Mesenchymal stem cell (in vitro differentiated cells and primary cell): Measurements from ENCODE around the gene SYT15.
"Not testable (repeated sequence)": the region's sequence is repeated elsewhere in the genome, so short reads cannot be mapped to it uniquely, and the experiment has no call there.

ENCODE experiments used
- DNase-seq: peaks from one replicate; pipeline ENCODE4 v3.0.0-alpha.2; 2013
- H2AFZ ChIP-seq: one replicate; pipeline ENCODE4 v1.6.1; 2013; ENCODE audit warnings: low read depth, mild to moderate bottlenecking, control low read depth, inconsistent platforms, low read length, moderate library complexity
- H2AK5ac ChIP-seq: 2 replicates; pipeline ENCODE4 v1.6.1; 2013; ENCODE audit warnings: low read length, moderate library complexity, mild to moderate bottlenecking, inconsistent platforms; ENCODE audit not compliant: severe bottlenecking
- H2BK120ac ChIP-seq: one replicate; pipeline ENCODE4 v1.6.1; 2013; ENCODE audit warnings: low read depth, mild to moderate bottlenecking, inconsistent platforms, low read length, moderate library complexity
- H2BK12ac ChIP-seq, 2 experiments: one replicate each; pipeline ENCODE4 v1.6.1; 2013; ENCODE audit warnings: inconsistent platforms in 2 of 2, low read length in 2 of 2, mild to moderate bottlenecking in 2 of 2, moderate library complexity in 2 of 2, control low read depth in 1 of 2
- H2BK15ac ChIP-seq: one replicate; pipeline ENCODE4 v1.6.1; 2013; ENCODE audit warnings: mild to moderate bottlenecking, low read depth, inconsistent platforms; ENCODE audit not compliant: poor library complexity, severe bottlenecking
- H2BK5ac ChIP-seq: 2 replicates; pipeline ENCODE4 v1.6.1; 2013; ENCODE audit warnings: low read depth, mild to moderate bottlenecking, low read length, control low read depth, inconsistent platforms; ENCODE audit not compliant: poor library complexity, severe bottlenecking
- H3K14ac ChIP-seq, 2 experiments: one replicate each; pipeline ENCODE4 v1.6.1; 2013; ENCODE audit warnings: inconsistent platforms in 2 of 2, low read length in 2 of 2, control low read depth in 1 of 2, mild to moderate bottlenecking in 1 of 2, moderate library complexity in 1 of 2
- H3K18ac ChIP-seq, 2 experiments: one replicate each; pipeline ENCODE4 v1.6.1; 2013; ENCODE audit warnings: inconsistent platforms in 2 of 2, low read length in 2 of 2, control low read depth in 1 of 2, low read depth in 1 of 2, mild to moderate bottlenecking in 1 of 2
- H3K23ac ChIP-seq, 2 experiments: one replicate each; pipeline ENCODE4 v1.6.1; 2013; ENCODE audit warnings: inconsistent platforms in 2 of 2, low read length in 2 of 2, mild to moderate bottlenecking in 2 of 2, moderate library complexity in 2 of 2, control low read depth in 1 of 2
- H3K27ac ChIP-seq: 2 replicates; pipeline ENCODE4 v1.5.1; 2013; ENCODE audit warnings: mild to moderate bottlenecking, moderate library complexity, low read length, control low read depth, inconsistent platforms; ENCODE audit not compliant: poor library complexity, severe bottlenecking
- H3K27me3 ChIP-seq, 2 experiments: 2 replicates each; pipeline versions ENCODE4 v1.6.1 to v1.7.0; 2013; ENCODE audit warnings: low read length in 2 of 2, mild to moderate bottlenecking in 2 of 2, moderate library complexity in 2 of 2, control low read depth in 1 of 2, inconsistent platforms in 1 of 2; ENCODE audit not compliant: control insufficient read depth in 1 of 2, insufficient read depth in 1 of 2
- H3K36me3 ChIP-seq, 2 experiments: 2 replicates each; pipeline versions ENCODE4 v1.6.1 to v1.7.0; 2013; ENCODE audit warnings: low read length in 2 of 2, control low read depth in 1 of 2, inconsistent platforms in 1 of 2, low read depth in 1 of 2, mild to moderate bottlenecking in 1 of 2; ENCODE audit not compliant: insufficient read depth in 2 of 2, control insufficient read depth in 1 of 2
- H3K4ac ChIP-seq, 2 experiments: one replicate each; pipeline ENCODE4 v1.6.1; 2013; ENCODE audit warnings: inconsistent platforms in 2 of 2, low read length in 2 of 2, mild to moderate bottlenecking in 2 of 2, moderate library complexity in 2 of 2, control low read depth in 1 of 2, low read depth in 1 of 2
- H3K4me1 ChIP-seq: 2 replicates; pipeline ENCODE4 v1.6.1; 2013; ENCODE audit warnings: low read depth, low read length, control low read depth; ENCODE audit not compliant: control insufficient read depth, insufficient read depth
- H3K4me2 ChIP-seq: 2 replicates; pipeline ENCODE4 v1.6.1; 2013; ENCODE audit warnings: low read length, mild to moderate bottlenecking, inconsistent platforms; ENCODE audit not compliant: poor library complexity, severe bottlenecking
- H3K4me3 ChIP-seq, 2 experiments: 2 replicates each; pipeline versions ENCODE4 v1.5.1 to v1.7.0; 2013; ENCODE audit warnings: low read length in 2 of 2, mild to moderate bottlenecking in 2 of 2, control low read depth in 1 of 2, low read depth in 1 of 2; ENCODE audit not compliant: insufficient read depth in 1 of 2
- H3K79me1 ChIP-seq: replicated peaks from 2 replicates; pipeline ENCODE4 v1.6.1; 2013; ENCODE audit warnings: mild to moderate bottlenecking, control low read depth, low read length, inconsistent platforms; ENCODE audit not compliant: poor library complexity, severe bottlenecking
- H3K9ac ChIP-seq: 2 replicates; pipeline ENCODE4 v1.7.0; 2013; ENCODE audit warnings: mild to moderate bottlenecking, low read length, moderate library complexity
- H3K9me3 ChIP-seq: 2 replicates; pipeline ENCODE4 v1.7.0; 2013; ENCODE audit warnings: mild to moderate bottlenecking, low read length; ENCODE audit not compliant: control insufficient read depth
- H4K8ac ChIP-seq: one replicate; pipeline ENCODE4 v1.6.1; 2013; ENCODE audit warnings: inconsistent platforms, mild to moderate bottlenecking, low read length, moderate library complexity
- H4K91ac ChIP-seq: one replicate; pipeline ENCODE4 v1.6.1; 2013; ENCODE audit warnings: mild to moderate bottlenecking, low read length, inconsistent platforms
- WGBS: methylation state at CpG from one replicate; pipeline ENCODE4 v1.1.7; 2013; ENCODE audit warnings: mixed read lengths; 5-methylcytosine and 5-hydroxymethylcytosine counted together

SYT15 gene

GRCh38 chr10:46587546-46587945, 8.6 kb downstream of the SYT15 start:
- H3K23ac ChIP-seq, H3K18ac ChIP-seq, H3K79me1 ChIP-seq, H3K4me2 ChIP-seq, DNase-seq, H3K4me1 ChIP-seq, H4K8ac ChIP-seq, H2BK12ac ChIP-seq, H3K9me3 ChIP-seq, H2AFZ ChIP-seq, H4K91ac ChIP-seq, H3K4me3 ChIP-seq, H3K36me3 ChIP-seq, H2BK15ac ChIP-seq, H3K27ac ChIP-seq, H3K4ac ChIP-seq, H2BK120ac ChIP-seq, H2BK5ac ChIP-seq, H3K27me3 ChIP-seq, H3K14ac ChIP-seq, H3K9ac ChIP-seq, H2AK5ac ChIP-seq: not testable (repeated sequence)
- no CpG with 5 or more reads among the region's 24 CpGs for WGBS

GRCh38 chr10:46588221-46588620, 9.3 kb downstream of the SYT15 start:
- H2AFZ ChIP-seq, H3K4ac ChIP-seq, H3K4me3 ChIP-seq, H2BK15ac ChIP-seq, H3K27ac ChIP-seq, H2BK120ac ChIP-seq, DNase-seq, H3K4me1 ChIP-seq, H2BK12ac ChIP-seq, H3K79me1 ChIP-seq, H3K9ac ChIP-seq, H4K8ac ChIP-seq, H3K18ac ChIP-seq, H3K9me3 ChIP-seq, H4K91ac ChIP-seq, H2BK5ac ChIP-seq, H2AK5ac ChIP-seq, H3K27me3 ChIP-seq, H3K14ac ChIP-seq, H3K36me3 ChIP-seq, H3K4me2 ChIP-seq, H3K23ac ChIP-seq: not testable (repeated sequence)
- WGBS = no CpG with 5 or more reads among the region's 3 CpGs

GRCh38 chr10:46589589-46589988, 10.7 kb downstream of the SYT15 start:
- not testable (repeated sequence) for H3K18ac ChIP-seq, H3K9me3 ChIP-seq, H3K36me3 ChIP-seq, H3K27me3 ChIP-seq, H3K4ac ChIP-seq, H2AFZ ChIP-seq, H2BK12ac ChIP-seq, H3K4me1 ChIP-seq, H3K27ac ChIP-seq, H4K8ac ChIP-seq, H3K4me3 ChIP-seq, H2BK15ac ChIP-seq, H2BK5ac ChIP-seq, H2BK120ac ChIP-seq, H2AK5ac ChIP-seq, H3K9ac ChIP-seq, H3K4me2 ChIP-seq, H3K79me1 ChIP-seq, H3K23ac ChIP-seq, DNase-seq, H3K14ac ChIP-seq, H4K91ac ChIP-seq
- WGBS = no CpG with 5 or more reads among the region's 3 CpGs

GRCh38 chr10:46591053-46591452, 12.1 kb downstream of the SYT15 start:
- H3K4me1 ChIP-seq, H2AFZ ChIP-seq, H3K27me3 ChIP-seq, H3K9me3 ChIP-seq, H3K23ac ChIP-seq, H3K9ac ChIP-seq, DNase-seq, H2AK5ac ChIP-seq, H3K4me3 ChIP-seq, H3K36me3 ChIP-seq, H3K14ac ChIP-seq, H3K79me1 ChIP-seq, H2BK12ac ChIP-seq, H3K27ac ChIP-seq, H3K4ac ChIP-seq, H4K91ac ChIP-seq, H2BK5ac ChIP-seq, H3K18ac ChIP-seq, H3K4me2 ChIP-seq, H2BK15ac ChIP-seq, H2BK120ac ChIP-seq, H4K8ac ChIP-seq: not testable (repeated sequence)
- WGBS = no CpG with 5 or more reads among the region's 8 CpGs
